Femur (tissue), 1 donor: ENCODE data around the gene MAPK14.

Experiments
- DNase-seq: peaks from one replicate; pipeline ENCODE4 v3.0.0-alpha.2; 2017

The MAPK14 gene

GRCh38 chr6:36139991-36140710 lies 112.5 kb downstream of the MAPK14 start:
- no peak for DNase-seq

GRCh38 chr6:36141091-36141490 lies 113.5 kb downstream of the MAPK14 start:
- no peak for DNase-seq

DNA sequence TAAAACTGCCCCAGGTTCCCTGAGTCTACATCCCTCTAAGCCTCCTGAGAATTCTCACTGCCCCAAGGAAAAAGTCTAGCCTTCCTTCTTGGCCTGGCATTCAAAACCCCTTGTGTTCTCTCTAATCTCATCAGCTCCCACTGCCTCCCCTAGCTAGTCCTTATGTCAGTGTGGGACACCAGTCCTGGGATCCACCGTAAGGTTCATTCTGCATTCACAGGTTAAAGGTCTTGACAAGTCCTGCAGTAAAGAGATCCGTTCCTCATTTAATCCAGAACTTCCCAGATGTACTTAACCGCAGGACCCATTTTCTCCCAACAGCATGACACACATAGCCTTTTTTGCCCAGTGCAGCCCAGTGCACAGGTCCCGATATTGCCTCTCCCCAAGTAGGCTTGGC lies 114.4 kb downstream of the MAPK14 start:
- no peak for DNase-seq

DNA sequence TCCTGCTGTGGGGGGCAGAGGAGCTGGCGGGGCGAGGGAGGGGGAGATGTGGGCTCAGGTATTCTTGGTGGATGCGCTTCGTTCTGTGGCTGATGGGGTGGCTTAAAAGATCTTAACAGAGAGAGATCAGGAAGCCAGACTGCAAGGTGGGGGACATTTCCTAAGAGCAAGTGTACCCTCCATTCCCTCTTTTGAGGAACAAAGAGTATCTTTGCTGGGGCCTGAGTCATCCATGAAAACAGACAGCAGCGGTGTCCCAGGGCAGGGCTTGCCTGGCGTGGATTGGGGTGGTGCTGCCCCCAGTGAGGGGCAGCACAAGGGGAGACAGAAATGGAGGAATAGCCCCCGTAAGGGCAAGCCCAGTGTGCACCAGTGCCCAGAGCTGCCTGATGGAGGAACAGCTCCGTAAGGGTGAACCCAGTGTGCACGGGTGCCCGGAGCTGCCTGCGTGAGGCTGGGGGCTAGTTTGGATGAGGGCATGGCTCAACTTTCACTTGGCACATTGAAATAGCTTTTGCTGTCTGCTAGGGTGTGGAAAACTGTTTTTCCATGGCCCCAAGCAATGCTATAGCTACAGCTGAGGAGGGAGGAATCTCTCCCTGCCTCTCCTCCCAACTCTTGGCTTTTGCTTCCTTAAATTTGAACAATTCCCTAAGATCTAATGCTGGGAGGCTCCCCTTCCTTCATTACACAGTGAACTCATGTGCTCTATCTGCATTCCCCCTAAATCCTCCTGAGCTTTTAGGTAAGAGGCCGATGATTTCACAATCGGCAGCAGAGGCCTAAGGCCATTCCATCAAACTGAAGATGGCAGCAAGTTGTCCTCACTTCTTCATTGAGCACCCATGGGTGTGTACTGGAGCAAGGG lies 115.6 kb downstream of the MAPK14 start:
- DNase-seq: no peak

DNA sequence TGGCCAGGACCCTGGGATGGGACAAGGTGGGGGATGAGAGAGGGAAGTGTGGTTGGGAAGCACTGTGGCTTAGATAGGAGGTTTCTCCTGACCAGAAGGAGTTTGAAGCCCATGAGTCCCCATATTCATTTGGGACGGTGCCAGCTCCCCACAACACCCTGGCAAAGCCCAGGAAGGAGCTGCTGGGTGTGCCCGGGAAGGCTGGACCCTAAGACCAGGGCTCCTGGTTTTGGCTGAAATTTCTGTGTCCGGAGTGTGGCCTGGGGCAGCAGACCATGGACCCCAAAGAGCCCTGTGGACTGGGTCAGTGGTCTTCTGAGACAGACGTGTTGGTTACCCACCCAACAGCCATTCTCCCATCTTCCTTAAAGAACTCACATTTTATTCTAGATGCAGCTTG lies 117.9 kb downstream of the MAPK14 start:
- DNase-seq: no peak

- DNase-seq: no peak
These were observed 119.7 kb downstream of the MAPK14 start for GRCh38 chr6:36147294-36147693.

- no peak for DNase-seq
These were observed 121.9 kb downstream of the MAPK14 start for GRCh38 chr6:36149476-36149875.

GRCh38 chr6:36150283-36150682 lies 122.7 kb downstream of the MAPK14 start:
- no peak for DNase-seq

DNA sequence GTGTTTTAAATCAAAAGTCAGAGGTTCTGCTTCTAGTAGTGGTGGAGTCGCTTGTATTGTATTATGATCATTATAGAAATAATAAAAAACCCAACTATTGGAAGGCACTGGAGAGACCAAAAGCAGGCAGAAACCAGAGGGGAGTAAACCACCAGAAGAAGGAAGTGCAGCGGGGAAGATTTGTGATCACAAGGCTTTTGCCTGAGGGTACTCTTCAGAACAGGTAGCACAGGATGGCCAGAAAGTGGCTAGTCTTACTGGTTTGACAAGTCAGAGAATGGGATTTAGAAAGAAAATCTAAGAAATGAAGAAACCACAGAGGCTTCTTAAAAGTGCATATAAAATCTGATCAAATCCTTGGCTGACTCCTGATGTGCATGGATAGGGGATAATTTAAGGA lies 126.7 kb downstream of the MAPK14 start:
- no peak for DNase-seq

DNA sequence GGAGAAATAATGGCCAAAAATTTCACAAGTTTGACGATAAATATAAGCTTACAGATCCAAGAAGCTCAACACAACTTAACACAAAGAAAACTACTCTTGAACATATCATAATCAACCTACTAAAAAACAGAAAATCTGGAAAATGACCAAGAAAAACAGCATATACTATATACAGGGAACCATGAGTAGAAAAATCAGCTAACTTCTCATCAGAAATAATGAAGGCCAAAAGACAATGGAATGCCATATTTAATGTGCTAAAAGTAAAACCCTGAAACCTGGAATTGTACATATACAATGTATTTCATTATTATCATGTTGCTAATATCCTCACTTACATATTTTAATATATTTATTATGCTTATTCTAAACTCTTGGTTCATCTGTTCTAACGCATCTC lies 128.1 kb downstream of the MAPK14 start:
- DNase-seq: no peak

GRCh38 chr6:36160147-36160760 lies 132.6 kb downstream of the MAPK14 start:
- no peak for DNase-seq
